Gastrocnemius medialis (tissue), 4 donors: ENCODE data around the gene CEPT1.

Experiments
- CTCF ChIP-seq, 5 experiments: fragments of 450-650 bp in 3 of 5; fragments of 200-600 bp in 2 of 5; sonication (generic) in 2 of 5; IDR thresholded peaks in 4 of 5; conservative IDR thresholded peaks in 1 of 5; 1 replicate in 4 of 5; 2 replicates in 1 of 5; pipeline ENCODE4 v1.5.1; 2016 to 2019; ENCODE audit warnings: antibody characterized with exemption in 5 of 5, mild to moderate bottlenecking in 3 of 5, moderate library complexity in 3 of 5
- POLR2A ChIP-seq, 2 donors: fragments of 450-650 bp; IDR thresholded peaks; one replicate each; pipeline ENCODE4 v1.6.1; 2017; ENCODE audit warnings: antibody characterized with exemption in 2 of 2, mild to moderate bottlenecking in 2 of 2, moderate library complexity in 2 of 2

GRCh38 chr1:111200802-111201161 is 60.8 kb downstream of the CEPT1 start:
- no peak for TF ChIP-seq CTCF (IDR thresholded peaks at IDR 0.05 in 4 of 5, conservative IDR thresholded peaks at IDR 0.05 in 1 of 5)
- TF ChIP-seq POLR2A (IDR thresholded peaks at IDR 0.05), result no peak
